Breast epithelium (tissue), 4 donors: ENCODE results near the gene RFC5. TPM values are rescaled to one million over a fixed set of nuclear protein-coding genes. Genes with fewer than 3 reads are reported as not detected.
"Not testable (repeated sequence)": the region's sequence is repeated elsewhere in the genome, so short reads cannot be mapped to it uniquely, and the experiment has no call there.

Experiments
- DNase-seq, 2 donors: peaks; one replicate each; pipeline ENCODE4 v3.0.0-alpha.2; 2019; ENCODE audit warnings: low spot score in 2 of 2
- H3K27ac ChIP-seq, 2 donors: fragments of 200-600 bp; sonication (generic) in 1 of 2; one replicate each; pipeline ENCODE4 v1.5.1; 2016 to 2019; ENCODE audit warnings: mild to moderate bottlenecking in 1 of 2
- H3K27me3 ChIP-seq, 2 donors: fragments of 200-600 bp; sonication (generic) in 1 of 2; one replicate each; pipeline versions ENCODE4 v1.5.1 to v1.6.0; 2017 to 2019; ENCODE audit warnings: control low read depth in 1 of 2, mild to moderate bottlenecking in 1 of 2
- H3K36me3 ChIP-seq: fragments of 200-600 bp; one replicate; pipeline ENCODE4 v1.5.1; 2019
- H3K4me1 ChIP-seq, 2 donors: fragments of 200-600 bp; sonication (generic); one replicate each; pipeline ENCODE4 v1.5.1; 2016 to 2019; ENCODE audit warnings: control low read depth in 1 of 2
- H3K4me3 ChIP-seq, 3 donors: fragments of 200-600 bp; sonication (generic); 1 replicate in 2 of 3; 2 replicates in 1 of 3; pipeline ENCODE4 v1.5.1; 2016 to 2019; ENCODE audit warnings: mild to moderate bottlenecking in 3 of 3, moderate library complexity in 2 of 3
- H3K9me3 ChIP-seq, 2 donors: fragments of 200-600 bp; sonication (generic) in 1 of 2; one replicate each; pipeline ENCODE4 v1.5.1; 2016 to 2019; ENCODE audit warnings: control low read depth in 1 of 2
- POLR2A ChIP-seq: fragments of 450-650 bp; IDR thresholded peaks from one replicate; pipeline ENCODE4 v1.6.1; 2016; ENCODE audit warnings: antibody characterized with exemption, mild to moderate bottlenecking, moderate library complexity
- POLR2AphosphoS5 ChIP-seq, 3 donors: sonication (generic); formaldehyde crosslinking; IDR thresholded peaks; one replicate each; pipeline ENCODE4 v1.6.1; 2017; ENCODE audit warnings: antibody characterized with exemption in 3 of 3
- intact Hi-C: fragments of 100-400 bp; cut with DNase I; formaldehyde crosslinking; loops from one replicate; pipeline ENCODE4 v1.15.1; 2023; ENCODE audit warnings: low total_unique reads
- total RNA-seq, 3 donors: library from RNA; depleted of rRNA; stranded (reverse); fragments of >200 nt; gene quantifications; one replicate each; pipeline ENCODE4 v1.1.0, GENCODE V29; 2016
- TF ChIP-seq, protein P1 (sequence below), 3 donors: fragments of 450-650 bp; IDR thresholded peaks; one replicate each; pipeline ENCODE4 v1.5.1; 2016 to 2017; ENCODE audit warnings: antibody characterized with exemption in 3 of 3, mild to moderate bottlenecking in 3 of 3, moderate library complexity in 3 of 3

Gene RFC5
- total RNA-seq, 3 donors from 2014 or later: 9.3 to 19.3 (median 16.1) TPM

DNA sequence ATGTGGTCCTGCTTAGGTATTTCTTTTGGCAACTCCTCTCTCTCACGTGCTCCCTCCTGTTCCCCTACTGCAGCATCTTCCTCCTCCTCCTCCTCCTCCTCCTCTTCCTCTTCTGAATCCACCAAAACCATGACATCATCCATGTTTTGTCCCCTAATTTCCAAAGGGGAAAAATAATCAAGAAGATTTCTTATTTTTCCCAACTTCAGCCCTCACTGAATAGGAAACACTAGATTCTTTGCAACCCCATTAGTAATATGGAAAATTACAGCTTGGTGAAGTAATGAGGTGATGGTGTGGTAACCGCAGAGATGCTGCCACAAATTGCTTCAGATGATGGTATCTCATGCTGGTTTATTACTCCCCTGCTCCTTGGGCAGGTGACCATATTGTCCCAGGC is 51.9 kb downstream of the RFC5 start:
- intact Hi-C loops: no loop called here
- Histone ChIP-seq H3K27me3 (no peaks in the 10 kb centered on the region), H3K4me3 (no peak overlapping the region), H3K4me1 (no peaks in the 10 kb centered on the region), H3K27ac (no peak overlapping the region), H3K9me3 (no peaks in the 10 kb centered on the region), H3K36me3 (no peaks in the 10 kb centered on the region)
- DNase-seq: no peak
- TF ChIP-seq POLR2A (no peak), POLR2AphosphoS5 (IDR thresholded peaks at IDR 0.05) (no peak)
- TF ChIP-seq, protein P1, sequence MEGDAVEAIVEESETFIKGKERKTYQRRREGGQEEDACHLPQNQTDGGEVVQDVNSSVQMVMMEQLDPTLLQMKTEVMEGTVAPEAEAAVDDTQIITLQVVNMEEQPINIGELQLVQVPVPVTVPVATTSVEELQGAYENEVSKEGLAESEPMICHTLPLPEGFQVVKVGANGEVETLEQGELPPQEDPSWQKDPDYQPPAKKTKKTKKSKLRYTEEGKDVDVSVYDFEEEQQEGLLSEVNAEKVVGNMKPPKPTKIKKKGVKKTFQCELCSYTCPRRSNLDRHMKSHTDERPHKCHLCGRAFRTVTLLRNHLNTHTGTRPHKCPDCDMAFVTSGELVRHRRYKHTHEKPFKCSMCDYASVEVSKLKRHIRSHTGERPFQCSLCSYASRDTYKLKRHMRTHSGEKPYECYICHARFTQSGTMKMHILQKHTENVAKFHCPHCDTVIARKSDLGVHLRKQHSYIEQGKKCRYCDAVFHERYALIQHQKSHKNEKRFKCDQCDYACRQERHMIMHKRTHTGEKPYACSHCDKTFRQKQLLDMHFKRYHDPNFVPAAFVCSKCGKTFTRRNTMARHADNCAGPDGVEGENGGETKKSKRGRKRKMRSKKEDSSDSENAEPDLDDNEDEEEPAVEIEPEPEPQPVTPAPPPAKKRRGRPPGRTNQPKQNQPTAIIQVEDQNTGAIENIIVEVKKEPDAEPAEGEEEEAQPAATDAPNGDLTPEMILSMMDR (IDR thresholded peaks at IDR 0.05): no peak

DNA sequence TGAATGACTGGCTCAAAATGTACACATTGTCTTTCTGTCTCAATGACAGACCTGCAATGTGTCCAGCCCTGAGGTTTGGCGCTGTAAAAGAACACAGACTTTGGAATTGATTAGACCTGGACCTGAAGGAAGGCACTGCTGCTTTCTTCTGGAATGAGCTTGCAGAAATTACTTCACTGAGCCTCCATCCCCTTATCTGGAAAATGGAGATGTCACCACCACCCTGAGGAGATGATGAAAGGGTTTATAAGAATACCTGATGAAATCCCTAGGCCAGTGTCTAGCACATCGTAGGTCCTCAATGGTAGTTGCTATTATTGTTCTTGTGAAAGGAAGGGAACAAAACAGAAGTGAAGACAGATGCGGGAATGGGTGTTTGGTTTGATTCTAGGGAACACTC is 54.1 kb downstream of the RFC5 start:
- TF ChIP-seq, protein P1 (IDR thresholded peaks at IDR 0.05): no peak
- TF ChIP-seq POLR2A (no peak), POLR2AphosphoS5 (IDR thresholded peaks at IDR 0.05) (no peak)
- DNase-seq: no peak
- Histone ChIP-seq H3K27ac (no peak overlapping the region), H3K27me3 (no peaks in the 10 kb centered on the region), H3K4me3 (no peak overlapping the region), H3K9me3 (no peaks in the 10 kb centered on the region), H3K4me1 (no peaks in the 10 kb centered on the region), H3K36me3 (no peaks in the 10 kb centered on the region)
- intact Hi-C loops: no loop called here

DNA sequence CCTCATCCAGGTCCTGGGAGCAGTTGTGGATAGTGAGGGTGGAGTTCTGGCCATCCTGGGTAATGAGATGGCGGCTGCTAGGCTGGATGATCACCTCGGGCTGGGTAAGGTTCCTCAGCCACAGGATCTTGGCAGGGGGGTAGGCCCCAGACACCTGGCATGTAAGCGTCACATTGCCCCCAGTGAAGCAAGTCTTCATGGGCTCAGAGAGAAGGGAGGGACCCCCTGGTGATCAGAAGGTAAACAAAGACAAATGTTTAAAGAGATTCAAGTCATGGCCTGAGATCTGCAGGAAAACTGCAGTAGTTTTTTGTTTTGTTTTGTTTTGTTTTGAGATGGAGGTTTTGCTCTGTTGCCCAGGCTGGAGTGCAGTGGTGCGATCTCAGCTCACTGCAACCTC is 57.3 kb downstream of the RFC5 start:
- H3K36me3 ChIP-seq: no peaks in the 10 kb centered on the region
- H3K9me3 ChIP-seq: no peaks in the 10 kb centered on the region
- intact Hi-C loops: no loop called here
- TF ChIP-seq, protein P1 (IDR thresholded peaks at IDR 0.05): no peak
- no peak for TF ChIP-seq POLR2A
- TF ChIP-seq POLR2AphosphoS5 (IDR thresholded peaks at IDR 0.05): no peak
- H3K27ac ChIP-seq: no peak overlapping the region
- DNase-seq: no peak
- no peaks in the 10 kb centered on the region for H3K27me3 ChIP-seq
- H3K4me1 ChIP-seq: no peaks in the 10 kb centered on the region
- no peak overlapping the region for H3K4me3 ChIP-seq

DNA sequence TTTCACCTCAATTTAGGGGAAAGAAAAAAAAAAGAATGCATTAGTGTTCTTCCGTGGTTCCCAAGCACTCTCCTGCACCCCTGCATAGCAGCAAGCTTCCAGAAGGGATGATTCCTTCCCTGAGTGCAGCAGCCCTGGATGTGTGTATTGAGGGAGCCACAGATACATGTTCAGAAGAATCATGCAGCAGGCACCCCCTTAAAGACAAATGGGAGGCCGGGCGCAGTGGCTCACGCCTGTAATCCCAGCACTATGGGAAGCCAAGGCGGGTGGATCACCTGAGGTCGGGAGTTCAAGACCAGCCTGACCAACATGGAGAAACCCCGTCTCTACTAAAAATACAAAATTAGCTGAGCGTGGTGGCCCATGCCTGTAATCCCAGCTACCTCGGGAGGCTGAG is 65.0 kb downstream of the RFC5 start:
- H3K27me3 ChIP-seq, H3K27ac ChIP-seq, H3K9me3 ChIP-seq, DNase-seq, H3K36me3 ChIP-seq, H3K4me3 ChIP-seq, H3K4me1 ChIP-seq, intact Hi-C loops: not testable (repeated sequence)

Other genes with a start within 250 kb of the RFC5 start
- gene KSR2, start 47.7 kb upstream of the RFC5 start, total RNA-seq: 1 to 10 TPM in 1 of 3 donors, under 1 TPM in 2; under 0.01 to 1.9 (median 0.33) TPM
- gene WSB2, start 44.5 kb downstream of the RFC5 start, total RNA-seq: 10 to 100 TPM; 26.2 to 51.4 (median 40.0) TPM
- 10 to 100 TPM; 30.2 to 39.3 (median 34.1) TPM for gene VSIG10, start 87.3 kb downstream of the RFC5 start, total RNA-seq
- gene PEBP1, start 119.4 kb downstream of the RFC5 start, total RNA-seq: 100 to 1,000 TPM; 373 to 507 (median 440) TPM